HG02798 (cell line): ENCODE results near the gene ADGRD1.
"Not testable (repeated sequence)": the region's sequence is repeated elsewhere in the genome, so short reads cannot be mapped to it uniquely, and the experiment has no call there.

Source experiments
- ATAC-seq: cut with Tn5 transposase; IDR thresholded peaks from one replicate; pipeline ENCODE4 v1.9.1; 2021; ENCODE audit warnings: mild to moderate bottlenecking; ENCODE audit not compliant: unreplicated experiment, poor library complexity

The ADGRD1 gene

DNA sequence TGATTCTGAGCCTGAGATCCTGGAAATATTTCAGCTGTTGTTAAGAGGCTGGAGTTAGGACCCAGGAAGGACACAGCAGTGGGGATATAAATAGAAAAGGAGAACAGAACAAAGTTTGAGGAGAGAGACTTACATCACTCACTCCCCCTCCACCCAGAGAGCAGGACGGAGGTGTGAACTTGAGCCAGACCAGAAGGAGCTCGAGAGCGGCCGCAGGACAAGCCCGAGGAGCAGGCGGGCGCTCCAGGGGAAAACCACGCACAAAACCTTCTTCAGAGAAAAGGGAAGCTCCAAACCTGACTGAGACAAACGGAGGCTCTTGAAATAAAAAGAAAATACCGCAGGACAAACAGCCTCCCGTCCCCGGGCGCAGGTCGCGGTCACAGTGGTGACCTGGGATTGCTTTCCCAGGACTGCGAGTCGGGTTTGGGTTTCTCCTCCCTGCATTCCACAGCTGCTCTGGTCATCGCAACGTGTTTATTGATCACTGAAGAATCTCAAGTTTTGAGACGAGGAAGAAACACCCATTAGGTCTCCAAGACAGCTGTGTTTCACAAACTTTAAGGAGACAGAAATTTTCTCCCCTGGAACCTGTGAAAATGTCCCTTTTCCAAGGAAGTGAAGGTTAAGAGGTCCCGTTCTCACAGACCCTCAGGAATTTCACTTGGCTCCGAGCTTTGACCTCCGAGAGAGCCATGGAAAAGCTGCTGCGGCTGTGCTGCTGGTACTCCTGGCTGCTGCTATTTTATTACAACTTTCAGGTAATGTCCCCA, at the start of gene ADGRD1:
Gene ADGRD1 (plus strand): TSS at position 137 of the 773 bp plus-strand sequence. CDS start 559 bp downstream, at position 696.
- ATAC-seq: no peak

DNA sequence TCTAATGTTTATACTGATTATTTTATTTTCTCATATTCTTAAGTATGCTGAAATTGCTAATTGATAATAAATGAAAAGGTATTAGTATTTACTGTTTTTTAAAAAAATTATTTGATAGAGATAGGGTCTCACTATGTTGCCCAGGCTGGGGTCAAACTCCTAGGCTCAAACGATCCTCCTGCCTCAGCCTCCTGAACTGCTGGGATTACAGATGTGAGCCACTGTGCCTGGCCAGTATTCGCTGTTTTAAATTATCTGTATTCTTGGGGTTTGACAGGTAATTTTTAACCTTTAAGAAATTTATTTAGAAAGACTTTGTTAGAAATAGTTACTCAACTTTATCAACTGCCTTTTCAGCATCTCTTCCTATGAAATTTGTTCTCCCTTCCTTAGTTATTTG, 49.6 kb upstream of the ADGRD1 start:
- no peak for ATAC-seq

DNA sequence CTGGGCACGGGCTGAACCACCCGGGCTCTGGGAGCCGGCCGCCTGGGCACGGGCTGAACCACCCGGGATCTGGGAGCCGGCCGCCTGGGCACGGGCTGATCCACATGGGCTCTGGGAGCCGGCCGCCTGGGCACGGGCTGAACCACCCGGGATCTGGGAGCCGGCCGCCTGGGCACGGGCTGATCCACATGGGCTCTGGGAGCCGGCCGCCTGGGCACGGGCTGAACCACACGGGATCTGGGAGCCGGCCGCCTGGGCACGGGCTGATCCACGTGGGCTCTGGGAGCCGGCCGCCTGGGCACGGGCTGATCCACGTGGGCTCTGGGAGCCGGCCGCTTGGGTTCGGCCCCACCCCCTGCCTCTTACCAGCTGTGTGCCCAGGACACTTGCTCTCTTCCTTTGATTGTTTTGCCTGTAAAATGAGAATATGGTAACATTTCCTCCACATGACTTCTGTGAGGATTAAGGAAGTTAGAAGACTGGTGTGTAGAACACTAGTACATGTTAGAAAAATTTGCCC, 48.7 kb upstream of the ADGRD1 start:
- not testable (repeated sequence) for ATAC-seq

DNA sequence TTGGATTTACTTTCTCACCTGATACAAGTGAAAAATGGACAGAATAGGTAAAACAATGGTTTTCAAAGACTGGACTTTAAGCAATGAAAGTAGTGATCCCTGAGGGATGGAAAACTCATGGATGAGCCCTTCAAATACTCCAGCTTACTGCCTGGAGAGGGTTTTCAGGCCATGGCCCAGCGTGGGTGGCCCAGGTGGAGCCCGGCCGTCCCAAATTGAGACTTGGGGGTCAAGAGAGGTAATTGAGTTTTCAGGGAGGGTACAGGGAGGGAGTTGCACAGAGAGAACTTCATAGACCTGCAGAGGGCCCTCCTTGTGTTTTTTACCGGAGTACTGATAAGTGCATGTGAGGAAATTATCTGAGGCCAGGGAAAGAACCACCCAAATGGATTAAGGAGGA, 44.6 kb upstream of the ADGRD1 start:
- ATAC-seq: no peak

DNA sequence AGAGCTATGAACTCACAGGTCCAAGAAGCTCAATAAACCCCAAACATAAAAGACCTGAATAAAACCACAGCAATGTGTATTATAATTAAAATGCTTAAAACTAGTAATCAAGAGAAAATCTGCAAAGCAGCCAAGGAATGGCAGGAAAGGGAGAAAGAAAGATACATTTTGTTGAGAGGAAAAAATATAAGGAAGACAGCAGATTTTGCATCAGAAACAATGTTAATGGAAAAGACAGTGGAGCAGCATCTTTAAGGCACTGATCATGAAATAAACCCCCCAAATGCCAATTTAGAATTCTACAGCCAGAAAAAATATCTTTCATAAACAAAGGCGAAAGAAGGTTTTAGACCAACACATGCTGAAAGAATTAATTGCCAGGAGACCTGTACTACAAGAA, 42.5 kb upstream of the ADGRD1 start:
- ATAC-seq: no peak

DNA sequence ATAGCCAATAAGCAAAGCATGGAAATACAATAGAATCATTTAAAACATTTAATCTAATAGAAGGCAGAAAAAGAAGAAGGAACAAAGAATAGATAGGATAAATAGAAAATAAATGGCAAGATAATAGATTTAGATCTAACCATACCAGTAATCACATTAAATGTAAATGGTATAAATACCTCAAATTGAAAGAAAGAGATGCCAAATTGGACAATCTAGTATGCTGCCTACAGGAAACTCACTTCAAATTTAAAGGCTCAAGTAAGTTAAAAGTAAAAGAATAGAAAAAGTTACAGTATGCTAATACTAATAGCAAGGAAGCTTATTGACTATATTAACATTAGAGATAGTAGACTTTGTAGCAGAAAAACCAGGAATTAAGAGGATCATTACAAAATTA, 41.8 kb upstream of the ADGRD1 start:
- no peak for ATAC-seq

DNA sequence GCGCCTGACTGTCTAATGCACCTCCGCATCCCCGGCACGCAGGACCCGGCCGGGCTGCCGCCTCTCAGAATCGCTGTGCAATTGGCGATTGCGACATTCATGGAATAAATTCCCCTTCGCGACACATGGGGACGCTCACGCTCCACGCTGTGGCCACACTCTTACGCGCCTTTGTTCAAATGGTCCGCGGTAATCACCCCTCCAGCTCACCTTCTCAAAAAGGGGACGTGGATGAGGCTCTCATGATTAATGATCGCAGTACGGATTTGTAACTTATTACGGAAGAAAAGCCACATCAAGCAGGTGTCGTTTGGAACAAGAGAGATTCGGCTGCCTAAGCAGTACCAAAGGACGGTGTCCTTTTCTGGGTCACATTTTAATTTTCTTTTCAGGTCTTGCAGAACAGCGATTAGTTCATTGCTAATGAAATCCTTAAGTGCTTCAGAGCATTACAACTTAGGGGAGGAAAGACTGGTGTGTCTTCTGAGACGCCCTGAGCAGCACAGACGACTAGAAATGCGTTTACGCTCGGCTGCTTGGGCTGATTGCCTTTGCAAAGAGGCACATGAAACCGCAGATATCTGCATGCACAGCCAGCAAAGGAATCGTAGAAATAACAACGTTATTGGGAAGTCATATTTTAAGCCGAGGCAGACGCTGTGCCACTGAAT, 37.3 kb upstream of the ADGRD1 start:
- ATAC-seq: peak; percentile 45

DNA sequence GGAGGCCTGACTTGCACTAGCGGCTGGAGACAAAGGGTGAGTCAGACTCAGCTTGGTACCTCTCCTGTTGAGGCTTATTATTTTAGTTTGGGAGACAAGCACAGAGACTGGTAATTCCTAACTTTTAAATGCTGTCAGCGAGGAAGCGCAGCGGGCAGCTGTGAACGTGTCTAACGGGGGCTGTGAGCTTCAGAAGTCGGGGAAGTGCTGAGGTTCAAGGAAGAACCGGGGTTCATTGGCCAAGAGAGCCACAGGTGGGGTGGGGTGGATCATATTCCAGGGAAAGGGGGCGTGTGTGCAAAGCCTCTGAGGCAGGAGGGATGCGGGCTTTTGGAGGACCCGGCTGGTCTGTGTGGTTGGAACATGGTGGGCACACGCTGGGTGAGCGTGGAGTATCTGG, 36.1 kb upstream of the ADGRD1 start:
- ATAC-seq: no peak

DNA sequence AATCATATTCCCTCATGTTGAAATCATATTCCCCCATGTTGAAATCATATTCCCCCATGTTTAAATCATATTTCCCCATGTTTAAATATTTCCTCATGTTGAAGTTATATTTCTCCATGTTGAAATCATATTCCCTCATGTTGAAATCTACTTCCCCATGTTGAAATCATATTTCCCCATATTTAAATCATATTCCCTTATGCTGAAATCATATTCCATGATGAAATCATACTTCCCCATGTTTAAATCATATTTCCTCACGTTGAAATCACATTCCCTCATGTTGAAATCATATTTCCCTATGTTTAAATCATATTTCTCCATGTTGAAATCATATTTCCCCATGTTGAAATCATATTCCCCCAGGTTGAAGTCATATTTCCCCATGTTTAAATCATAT, 34.6 kb upstream of the ADGRD1 start:
- ATAC-seq: no peak

DNA sequence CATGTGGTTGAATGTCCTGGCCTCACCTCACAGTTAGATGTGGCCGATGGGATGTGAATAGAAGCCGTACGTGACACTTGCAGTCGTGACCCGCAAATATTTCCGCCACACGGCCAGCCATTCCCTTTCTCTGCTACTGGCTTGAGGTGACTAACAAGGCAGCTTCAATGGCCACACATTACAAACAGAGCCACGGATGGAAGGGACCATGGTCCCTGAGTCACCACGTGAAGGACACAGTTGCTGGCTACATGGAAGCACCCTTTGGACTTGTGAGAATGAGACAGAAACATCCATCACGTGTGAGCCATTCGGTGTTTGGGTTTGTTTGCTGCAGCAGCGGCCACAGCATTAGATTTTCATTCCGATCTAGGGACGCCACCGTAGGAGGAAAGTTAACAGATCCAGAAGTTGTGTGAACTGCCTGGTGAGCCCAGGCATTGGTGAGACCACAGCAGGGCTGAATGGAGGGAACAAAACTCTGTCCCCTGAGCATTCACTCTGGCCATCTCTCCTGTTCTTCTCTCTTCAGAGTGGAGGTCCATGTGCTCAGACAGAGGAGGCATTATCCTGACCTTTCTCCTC, 33.5 kb upstream of the ADGRD1 start:
- ATAC-seq: no peak

DNA sequence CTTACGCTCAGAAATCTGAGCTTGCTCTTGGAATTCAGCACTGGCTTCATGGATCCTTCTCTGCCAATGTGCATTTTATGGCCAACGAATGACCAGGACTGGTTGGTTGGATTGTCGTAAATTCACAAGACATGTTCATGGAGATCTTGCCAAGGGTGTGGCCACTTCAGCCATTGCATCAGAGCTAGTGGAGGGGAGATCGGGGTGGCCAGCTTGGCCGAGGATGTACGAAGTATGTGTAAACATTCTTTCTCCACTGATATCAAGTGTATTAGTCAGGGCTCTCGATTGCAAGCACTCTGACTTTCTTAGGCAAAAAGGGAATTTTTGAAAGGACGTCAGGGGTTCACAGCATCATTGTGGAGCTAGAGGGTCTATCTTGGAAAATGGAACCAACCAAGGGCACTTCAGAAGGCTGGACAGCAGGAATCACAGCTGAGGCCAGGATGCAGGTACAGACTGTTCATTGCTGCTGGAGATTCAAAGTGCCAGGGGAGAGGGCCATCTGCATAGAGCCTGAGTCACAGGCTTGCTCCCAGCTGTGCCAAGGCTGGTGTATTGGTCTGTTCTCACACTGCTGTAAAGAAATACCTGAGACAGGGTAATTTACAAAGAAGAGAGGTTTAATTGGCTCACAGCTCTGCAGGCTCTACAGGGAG, 32.9 kb upstream of the ADGRD1 start:
- ATAC-seq: no peak

DNA sequence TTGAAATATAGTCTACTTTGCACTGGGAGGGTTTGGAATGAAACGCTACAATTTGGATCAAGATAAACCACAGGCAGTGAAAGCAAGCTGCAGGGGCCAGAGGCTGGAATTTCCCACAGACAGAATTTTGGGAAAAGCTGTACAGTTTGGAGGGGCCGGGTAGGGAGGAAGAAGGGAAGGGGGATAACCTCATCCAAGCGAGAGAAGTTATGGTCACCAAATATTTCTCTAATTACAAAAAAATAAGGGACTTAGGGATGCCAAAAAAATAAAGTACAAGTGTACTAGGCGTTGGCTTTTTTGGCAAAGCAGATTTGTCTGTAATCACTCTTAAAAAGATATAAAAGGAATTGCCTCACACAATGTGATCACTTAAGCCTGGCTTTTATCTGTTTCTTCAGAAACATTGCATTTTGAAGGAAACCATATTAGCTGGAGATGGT, 31.2 kb upstream of the ADGRD1 start:
- no peak for ATAC-seq

DNA sequence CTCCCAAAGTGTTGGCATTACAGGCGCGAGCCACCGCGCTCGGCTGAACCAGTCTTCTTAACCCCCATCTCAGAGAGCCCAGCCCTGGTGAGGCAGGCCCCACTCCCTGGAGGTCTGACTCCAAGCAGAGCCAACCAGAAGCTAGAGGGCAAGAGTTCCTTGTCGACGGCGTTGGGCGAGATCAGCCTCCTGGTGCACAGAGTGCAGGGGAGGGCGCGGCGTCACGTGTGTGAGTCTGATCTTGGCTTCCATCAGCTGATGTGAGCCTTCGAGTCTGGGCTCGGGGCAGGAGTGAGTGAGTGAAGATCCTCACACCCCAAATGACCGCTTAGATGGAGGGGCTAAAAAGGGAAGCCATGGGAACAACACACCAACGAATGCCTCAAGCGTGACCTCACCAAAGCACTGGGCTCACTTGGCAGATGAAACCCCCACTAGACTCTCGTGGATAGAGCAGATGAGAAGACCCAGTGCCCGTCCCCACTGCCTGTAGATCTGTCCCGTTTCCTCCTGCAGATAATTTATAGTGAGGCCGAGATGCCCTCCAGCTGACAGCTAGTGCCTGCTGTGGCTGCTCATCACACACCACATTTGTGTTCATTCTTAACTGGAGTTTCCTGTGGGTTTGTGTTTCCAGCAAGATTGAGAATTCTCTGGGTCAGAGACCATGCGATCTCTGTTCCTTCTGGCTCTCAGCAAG, 28.6 kb upstream of the ADGRD1 start:
- ATAC-seq: no peak

DNA sequence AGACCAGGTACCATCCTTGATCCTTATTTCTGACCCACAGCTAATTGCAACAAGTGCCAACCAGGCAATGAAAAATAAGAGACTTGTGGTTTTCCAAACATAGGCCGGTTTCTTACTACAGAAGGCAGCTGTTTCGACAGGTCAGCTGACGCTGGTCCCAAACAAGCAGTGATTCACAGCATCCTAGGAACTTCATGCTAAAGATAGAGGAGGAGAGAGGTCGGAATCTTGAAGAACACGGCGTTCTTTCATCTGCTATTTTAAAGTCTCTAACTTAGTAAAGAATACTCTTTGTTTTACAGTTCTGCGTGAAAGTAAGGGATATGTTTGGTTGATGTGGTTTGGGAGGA, 28.1 kb upstream of the ADGRD1 start:
- ATAC-seq: no peak

DNA sequence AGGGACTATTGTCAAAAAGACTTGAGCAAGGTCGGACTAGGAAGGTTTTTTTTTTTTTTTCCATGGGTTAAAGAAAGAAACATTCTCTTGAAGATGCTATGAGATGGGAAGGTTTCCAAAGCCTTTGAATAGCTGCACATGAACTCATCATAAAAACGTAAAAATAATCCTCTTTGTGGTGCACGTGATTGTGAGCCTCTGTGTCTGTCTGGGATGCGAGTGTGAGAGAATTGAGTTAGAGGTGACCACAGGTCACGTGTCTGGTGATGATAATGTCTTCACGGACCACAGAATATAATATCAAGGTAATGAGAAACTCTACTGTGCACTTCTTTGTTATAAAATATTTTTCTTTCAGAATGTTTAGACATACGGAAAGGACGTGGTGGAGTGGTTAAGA, 24.3 kb upstream of the ADGRD1 start:
- no peak for ATAC-seq

DNA sequence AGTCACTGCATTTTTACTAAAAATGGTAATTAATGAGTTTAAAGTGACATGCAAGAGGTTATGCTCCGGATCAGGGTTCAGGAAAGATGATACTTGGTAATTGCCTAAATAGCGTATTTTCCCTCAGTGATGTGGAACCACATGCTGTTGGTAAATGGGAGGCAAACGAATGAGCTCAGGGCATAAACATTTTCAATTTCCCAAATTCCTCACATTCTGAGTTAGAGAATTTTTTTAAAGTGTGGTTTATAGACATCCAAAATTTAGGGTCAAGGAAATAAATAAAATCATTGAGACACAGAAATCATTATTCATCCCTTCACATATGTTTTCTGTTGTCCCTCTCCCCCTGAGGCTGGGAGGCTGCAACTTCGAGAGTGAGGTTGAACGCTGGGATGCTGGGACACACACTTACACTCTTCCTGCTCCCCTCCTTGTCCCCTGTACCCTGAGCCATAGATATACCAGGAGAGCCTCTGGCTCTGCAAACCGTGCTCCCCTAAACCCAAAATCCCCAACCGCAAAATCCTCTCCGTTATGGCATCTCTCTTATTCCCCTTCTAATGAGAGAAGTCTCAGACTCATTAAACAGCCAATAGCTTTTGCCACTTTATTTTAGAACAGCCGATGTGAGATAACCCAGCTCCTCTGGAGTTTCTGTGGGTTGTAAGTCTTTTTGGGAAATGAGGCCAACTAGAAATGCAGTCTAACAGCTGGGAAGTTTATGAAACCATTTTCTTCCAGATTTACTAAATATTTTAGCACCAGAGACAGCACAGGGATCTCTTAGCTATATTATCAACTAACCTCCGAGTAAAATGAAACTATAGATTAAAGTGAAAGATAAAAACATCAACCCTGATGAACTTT, 21.4 kb upstream of the ADGRD1 start:
- no peak for ATAC-seq

DNA sequence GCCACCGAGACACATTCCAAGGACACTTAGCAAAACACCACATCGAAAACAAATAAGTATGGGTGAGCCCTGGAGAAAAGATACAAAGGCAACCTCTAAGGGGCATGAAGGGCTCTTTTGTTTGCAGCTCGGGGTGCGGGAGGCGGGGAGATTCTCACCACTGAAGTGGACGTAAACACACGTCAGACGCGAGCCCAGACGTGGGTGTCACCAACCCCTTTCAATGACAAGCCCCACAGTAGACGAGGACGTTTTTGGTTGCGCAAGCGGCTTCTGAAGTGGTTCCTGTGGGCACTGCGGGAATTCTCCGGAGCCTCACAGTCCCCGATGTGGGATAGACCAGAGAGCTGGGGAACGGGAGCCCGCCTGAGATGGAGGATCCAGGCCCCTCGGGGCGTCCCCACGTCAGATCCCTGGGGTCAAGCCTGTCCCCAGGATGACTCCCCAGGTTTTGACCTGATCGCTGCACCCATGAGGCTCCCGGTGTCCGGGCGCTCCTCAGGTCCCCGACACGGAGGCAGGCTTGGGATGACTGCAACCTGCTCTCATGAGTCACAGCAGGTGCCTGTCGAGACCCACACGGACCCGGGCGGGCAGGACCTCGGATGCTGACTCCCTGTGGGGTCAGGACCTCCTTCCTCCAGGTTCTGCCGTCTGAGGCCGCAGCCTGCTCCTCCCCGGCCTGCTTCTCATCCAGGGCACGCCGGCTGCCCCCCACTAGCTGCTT, 20.3 kb upstream of the ADGRD1 start:
- no peak for ATAC-seq

DNA sequence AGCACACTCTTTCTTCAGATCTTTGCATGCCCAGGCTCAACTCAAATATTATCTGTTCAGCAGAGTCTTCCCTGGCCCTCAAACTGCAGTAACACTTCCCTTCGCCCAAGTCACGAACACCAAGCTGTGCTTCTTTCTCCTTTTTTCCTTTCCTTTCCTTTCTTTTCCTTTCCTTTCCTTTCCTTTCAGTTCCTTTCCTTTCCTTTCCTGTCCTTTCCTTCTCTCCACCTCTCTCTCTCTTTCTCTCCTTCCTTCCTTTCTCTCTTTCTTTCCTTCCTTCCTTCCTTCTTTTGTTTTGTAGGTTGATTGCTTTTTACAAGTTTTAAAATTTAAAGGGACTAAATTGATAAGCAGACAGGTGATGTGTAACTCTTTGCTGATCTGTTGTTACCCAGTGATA, 19.0 kb upstream of the ADGRD1 start:
- no peak for ATAC-seq

DNA sequence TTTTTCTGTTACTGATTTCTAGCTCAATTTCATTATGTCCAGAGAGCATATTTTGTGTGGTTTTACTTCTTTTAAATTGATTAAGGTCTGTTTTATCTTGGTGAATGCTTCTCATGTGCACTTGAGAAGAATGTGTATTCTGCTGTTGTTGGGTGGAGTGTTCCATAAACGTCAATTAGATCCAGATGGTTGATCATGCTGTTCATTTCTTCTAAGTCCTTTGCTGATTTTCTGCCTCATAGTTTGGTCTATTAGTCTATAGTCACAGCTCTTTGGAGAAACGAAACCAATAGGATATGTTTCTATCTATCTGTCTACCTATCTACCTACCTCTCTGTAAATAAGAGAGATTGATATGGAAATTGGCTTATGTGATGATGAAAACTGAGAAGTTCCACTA, 17.1 kb upstream of the ADGRD1 start:
- ATAC-seq: no peak
